ENCODE measurements around the gene SORCS3. TPM values are rescaled to one million over a fixed set of nuclear protein-coding genes. Genes with fewer than 3 reads are reported as not detected.

The SORCS3 gene
- total RNA-seq, 1 experiment from 2014 or later = 0.18 TPM

- no peaks in the 10 kb centered on the region for H3K9me3 ChIP-seq
- no peak for TF ChIP-seq CTCF (IDR thresholded peaks at IDR 0.05; ENCODE audit: insufficient read depth in 1 of 2, low read depth in 1 of 2, low read length in 1 of 2, severe bottlenecking in 1 of 2, unreplicated experiment in 1 of 2)
- ChIA-PET POLR2A (no interaction called here), CTCF (no interaction called here)
- no TSS peak for BruUV-seq (replicated peaks)
- H3K4me3 ChIP-seq (ENCODE audit: low read depth, low read length) = no peak overlapping the region
- Mint-ChIP-seq H3K27me3 (ENCODE audit: insufficient read depth, unreplicated experiment) (peaks cover 18% of the 10 kb centered on the region), H3K4me1 (ENCODE audit: low read depth, unreplicated experiment) (no peaks in the 10 kb centered on the region), H3K36me3 (ENCODE audit: insufficient read depth, unreplicated experiment) (no peaks in the 10 kb centered on the region), H3K4me3 (ENCODE audit: unreplicated experiment) (no peak overlapping the region), H3K9me3 (ENCODE audit: unreplicated experiment) (peaks cover 10% of the 10 kb centered on the region), H3K27ac (ENCODE audit: unreplicated experiment) (no peak overlapping the region)
- DNase-seq = no peak
- H3K27me3 ChIP-seq (replicated peaks; ENCODE audit: control insufficient read depth, insufficient read depth, low read length) = no peaks in the 10 kb centered on the region
- intact Hi-C loops (cut with micrococcal nuclease; ENCODE audit: unreplicated experiment) = no loop called here
- no peaks in the 10 kb centered on the region for H3K4me1 ChIP-seq
- no peaks in the 10 kb centered on the region for H3K36me3 ChIP-seq (ENCODE audit: control insufficient read depth, insufficient read depth, low read length)
These were observed 2.2 kb downstream of the SORCS3 start for GRCh38 chr10:104643303-104643663.

DNA sequence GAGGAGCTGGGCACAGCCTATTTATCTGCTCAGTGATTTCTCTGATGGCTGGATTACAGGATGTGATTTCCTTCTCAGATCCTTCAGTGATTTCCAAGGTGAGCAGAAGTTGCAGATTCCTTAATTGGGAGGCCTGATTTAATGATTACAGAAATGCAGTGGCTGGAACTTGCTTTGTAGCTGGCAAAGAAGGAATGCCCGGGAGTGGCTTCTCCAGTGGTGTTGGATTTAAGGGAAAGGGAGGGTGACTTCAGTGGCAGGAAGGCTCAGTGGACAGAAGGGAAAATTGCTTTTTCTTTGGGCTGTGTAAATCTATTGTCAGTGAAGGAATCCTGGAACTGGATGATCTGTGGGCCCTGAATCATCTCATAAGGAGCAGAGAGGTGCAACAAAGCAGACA, 5.1 kb downstream of the SORCS3 start:
- CTCF ChIA-PET = no interaction called here
- Histone ChIP-seq H3K4me1 (no peaks in the 10 kb centered on the region), H3K36me3 (ENCODE audit: control insufficient read depth, insufficient read depth, low read length) (no peaks in the 10 kb centered on the region), H3K4me3 (ENCODE audit: low read depth, low read length) (no peak overlapping the region), H3K9me3 (no peaks in the 10 kb centered on the region), H3K27me3 (replicated peaks; ENCODE audit: control insufficient read depth, insufficient read depth, low read length) (no peaks in the 10 kb centered on the region)
- peaks cover 24% of the 10 kb centered on the region for H3K27me3 Mint-ChIP-seq (ENCODE audit: insufficient read depth, unreplicated experiment)
- no peaks in the 10 kb centered on the region for H3K4me1 Mint-ChIP-seq (ENCODE audit: low read depth, unreplicated experiment)
- no peaks in the 10 kb centered on the region for H3K9me3 Mint-ChIP-seq (ENCODE audit: unreplicated experiment)
- POLR2A ChIA-PET = no interaction called here
- intact Hi-C loops (cut with micrococcal nuclease; ENCODE audit: unreplicated experiment) = no loop called here
- H3K36me3 Mint-ChIP-seq (ENCODE audit: insufficient read depth, unreplicated experiment) = no peaks in the 10 kb centered on the region
- no peak overlapping the region for H3K4me3 Mint-ChIP-seq (ENCODE audit: unreplicated experiment)
- H3K27ac Mint-ChIP-seq (ENCODE audit: unreplicated experiment) = no peak overlapping the region
- BruUV-seq (replicated peaks) = no TSS peak
- no peak for TF ChIP-seq CTCF (IDR thresholded peaks at IDR 0.05; ENCODE audit: insufficient read depth in 1 of 2, low read depth in 1 of 2, low read length in 1 of 2, severe bottlenecking in 1 of 2, unreplicated experiment in 1 of 2)
- DNase-seq = no peak

- no TSS peak for BruUV-seq (replicated peaks)
- Histone ChIP-seq H3K4me1 (no peaks in the 10 kb centered on the region), H3K27me3 (replicated peaks; ENCODE audit: control insufficient read depth, insufficient read depth, low read length) (no peaks in the 10 kb centered on the region), H3K9me3 (no peaks in the 10 kb centered on the region), H3K36me3 (ENCODE audit: control insufficient read depth, insufficient read depth, low read length) (no peaks in the 10 kb centered on the region), H3K4me3 (ENCODE audit: low read depth, low read length) (no peak overlapping the region)
- no peak for DNase-seq
- Mint-ChIP-seq H3K27ac (ENCODE audit: unreplicated experiment) (no peak overlapping the region), H3K4me3 (ENCODE audit: unreplicated experiment) (no peak overlapping the region), H3K36me3 (ENCODE audit: insufficient read depth, unreplicated experiment) (no peaks in the 10 kb centered on the region), H3K27me3 (ENCODE audit: insufficient read depth, unreplicated experiment) (peaks cover 24% of the 10 kb centered on the region), H3K9me3 (ENCODE audit: unreplicated experiment) (no peaks in the 10 kb centered on the region), H3K4me1 (ENCODE audit: low read depth, unreplicated experiment) (no peaks in the 10 kb centered on the region)
- CTCF ChIA-PET = no interaction called here
- POLR2A ChIA-PET = no interaction called here
- no peak for TF ChIP-seq CTCF (IDR thresholded peaks at IDR 0.05; ENCODE audit: insufficient read depth in 1 of 2, low read depth in 1 of 2, low read length in 1 of 2, severe bottlenecking in 1 of 2, unreplicated experiment in 1 of 2)
- intact Hi-C loops (cut with micrococcal nuclease; ENCODE audit: unreplicated experiment) = no loop called here
These were observed 7.3 kb downstream of the SORCS3 start for GRCh38 chr10:104648421-104648820.

Data from Caco-2 (cell line).